ENCODE measurements around the gene CRPPA.

Gene CRPPA

GRCh38 chr7:16428672-16429071 is 7.3 kb upstream of the CRPPA start:
- no peak overlapping the region for H3K4me3 ChIP-seq (ENCODE audit: low read depth, low read length)
- DNase-seq (ENCODE audit: low read depth): peak; percentile 14

- no peak overlapping the region for H3K4me3 ChIP-seq (ENCODE audit: low read depth, low read length)
- DNase-seq (ENCODE audit: low read depth): no peak
Measured at GRCh38 chr7:16428182-16428581, 6.8 kb upstream of the CRPPA start.

GRCh38 chr7:16423761-16424160 is 2.4 kb upstream of the CRPPA start:
- H3K4me3 ChIP-seq (ENCODE audit: low read depth, low read length): no peak overlapping the region
- DNase-seq (ENCODE audit: low read depth): peak; percentile 35

GRCh38 chr7:16422917-16423316 is 1.6 kb upstream of the CRPPA start:
- no peak for DNase-seq (ENCODE audit: low read depth)
- H3K4me3 ChIP-seq (ENCODE audit: low read depth, low read length): no peak overlapping the region

GRCh38 chr7:16422103-16422435 is 731 bp upstream of the CRPPA start:
- peak; percentile 31 for DNase-seq (ENCODE audit: low read depth)
- H3K4me3 ChIP-seq (ENCODE audit: low read depth, low read length): no peak overlapping the region

GRCh38 chr7:16420649-16421332 is 547 bp downstream of the CRPPA start:
- H3K4me3 ChIP-seq (ENCODE audit: low read depth, low read length): peak overlapping the region; percentile 52
- DNase-seq (ENCODE audit: low read depth): peak; percentile 56

- no peak for DNase-seq (ENCODE audit: low read depth)
- peak overlapping the region; percentile 52 for H3K4me3 ChIP-seq (ENCODE audit: low read depth, low read length)
Measured at GRCh38 chr7:16420329-16420648, 1.0 kb downstream of the CRPPA start.

GRCh38 chr7:16419859-16420258 is 1.5 kb downstream of the CRPPA start:
- H3K4me3 ChIP-seq (ENCODE audit: low read depth, low read length): peak overlapping the region; percentile 52
- no peak for DNase-seq (ENCODE audit: low read depth)

GRCh38 chr7:16419126-16419525 is 2.2 kb downstream of the CRPPA start:
- no peak for DNase-seq (ENCODE audit: low read depth)
- H3K4me3 ChIP-seq (ENCODE audit: low read depth, low read length): no peak overlapping the region

GRCh38 chr7:16417906-16418305 is 3.4 kb downstream of the CRPPA start:
- H3K4me3 ChIP-seq (ENCODE audit: low read depth, low read length): no peak overlapping the region
- DNase-seq (ENCODE audit: low read depth): no peak

- DNase-seq (ENCODE audit: low read depth): peak; percentile 19
- H3K4me3 ChIP-seq (ENCODE audit: low read depth, low read length): no peak overlapping the region
Measured at GRCh38 chr7:16416289-16417282, 4.8 kb downstream of the CRPPA start.

- H3K4me3 ChIP-seq (ENCODE audit: low read depth, low read length): no peak overlapping the region
- DNase-seq (ENCODE audit: low read depth): no peak
Measured at GRCh38 chr7:16412274-16413254, 8.8 kb downstream of the CRPPA start.

- DNase-seq (ENCODE audit: low read depth): no peak
- H3K4me3 ChIP-seq (ENCODE audit: low read depth, low read length): no peak overlapping the region
Measured at GRCh38 chr7:16411391-16411790, 9.9 kb downstream of the CRPPA start.

GRCh38 chr7:16409777-16410176 is 11.6 kb downstream of the CRPPA start:
- H3K4me3 ChIP-seq (ENCODE audit: low read depth, low read length): no peak overlapping the region
- no peak for DNase-seq (ENCODE audit: low read depth)

GRCh38 chr7:16404636-16405035 is 16.7 kb downstream of the CRPPA start:
- DNase-seq (ENCODE audit: low read depth): no peak

GRCh38 chr7:16403475-16403874 is 17.9 kb downstream of the CRPPA start:
- no peak overlapping the region for H3K4me3 ChIP-seq (ENCODE audit: low read depth, low read length)
- no peak for DNase-seq (ENCODE audit: low read depth)

More at GRCh38 chr7:16404636-16405035, 16.7 kb downstream of the CRPPA start:
- H3K4me3 ChIP-seq (ENCODE audit: low read depth, low read length): no peak overlapping the region

GRCh38 chr7:16402940-16403339 is 18.4 kb downstream of the CRPPA start:
- no peak for DNase-seq (ENCODE audit: low read depth)
- H3K4me3 ChIP-seq (ENCODE audit: low read depth, low read length): no peak overlapping the region

GRCh38 chr7:16402091-16402490 is 19.2 kb downstream of the CRPPA start:
- no peak overlapping the region for H3K4me3 ChIP-seq (ENCODE audit: low read depth, low read length)
- peak; percentile 25 for DNase-seq (ENCODE audit: low read depth)

GRCh38 chr7:16400893-16401275 is 20.5 kb downstream of the CRPPA start:
- no peak overlapping the region for H3K4me3 ChIP-seq (ENCODE audit: low read depth, low read length)

More at GRCh38 chr7:16400893-16401275, 20.5 kb downstream of the CRPPA start:
- DNase-seq (ENCODE audit: low read depth): no peak

Data from skeletal muscle cell (primary cell).